HL-60 (cell line): ENCODE data around the gene REXO4.

Source experiments
- GABPA ChIP-seq: IDR thresholded peaks from 2 replicates; pipeline ENCODE4 v1.6.1; 2012; ENCODE audit warnings: low read depth
- POLR2AphosphoS5 ChIP-seq: IDR thresholded peaks from 2 replicates; pipeline ENCODE4 v1.6.1; 2012; ENCODE audit warnings: low read depth
- SPI1 ChIP-seq: IDR thresholded peaks from 2 replicates; pipeline ENCODE4 v1.6.1; 2012; ENCODE audit warnings: low read depth, mild to moderate bottlenecking, borderline replicate concordance
- TF ChIP-seq, protein P1 (sequence below): IDR thresholded peaks from one replicate; pipeline ENCODE4 v1.5.1; 2011; ENCODE audit warnings: low read length, control low read depth, inconsistent platforms; ENCODE audit not compliant: insufficient read depth
- TF ChIP-seq, protein P2 (sequence below): IDR thresholded peaks from 2 replicates; pipeline ENCODE4 v1.6.1; 2012; ENCODE audit warnings: low read depth; ENCODE audit not compliant: insufficient replicate concordance

DNA sequence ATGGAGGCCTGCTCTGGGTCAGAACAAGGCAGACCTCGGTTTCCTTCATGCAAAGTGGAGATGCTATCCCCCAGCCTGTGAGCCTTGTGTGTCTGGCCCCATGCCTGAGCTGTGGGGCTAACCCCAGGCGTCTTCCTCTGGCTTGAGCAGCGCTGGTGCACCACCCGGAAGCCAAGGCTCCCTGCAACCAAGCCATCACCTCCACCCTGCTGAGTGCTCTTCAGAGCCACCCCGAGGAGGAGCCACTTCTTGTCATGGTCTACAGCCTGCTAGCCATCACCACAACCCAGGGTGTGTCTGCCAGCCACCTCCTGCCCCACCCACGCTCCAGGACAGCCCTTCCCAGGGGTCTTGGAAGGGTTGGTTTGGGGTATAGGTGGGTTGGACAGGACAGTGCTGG is 16.2 kb downstream of the REXO4 start:
- TF ChIP-seq, protein P1, sequence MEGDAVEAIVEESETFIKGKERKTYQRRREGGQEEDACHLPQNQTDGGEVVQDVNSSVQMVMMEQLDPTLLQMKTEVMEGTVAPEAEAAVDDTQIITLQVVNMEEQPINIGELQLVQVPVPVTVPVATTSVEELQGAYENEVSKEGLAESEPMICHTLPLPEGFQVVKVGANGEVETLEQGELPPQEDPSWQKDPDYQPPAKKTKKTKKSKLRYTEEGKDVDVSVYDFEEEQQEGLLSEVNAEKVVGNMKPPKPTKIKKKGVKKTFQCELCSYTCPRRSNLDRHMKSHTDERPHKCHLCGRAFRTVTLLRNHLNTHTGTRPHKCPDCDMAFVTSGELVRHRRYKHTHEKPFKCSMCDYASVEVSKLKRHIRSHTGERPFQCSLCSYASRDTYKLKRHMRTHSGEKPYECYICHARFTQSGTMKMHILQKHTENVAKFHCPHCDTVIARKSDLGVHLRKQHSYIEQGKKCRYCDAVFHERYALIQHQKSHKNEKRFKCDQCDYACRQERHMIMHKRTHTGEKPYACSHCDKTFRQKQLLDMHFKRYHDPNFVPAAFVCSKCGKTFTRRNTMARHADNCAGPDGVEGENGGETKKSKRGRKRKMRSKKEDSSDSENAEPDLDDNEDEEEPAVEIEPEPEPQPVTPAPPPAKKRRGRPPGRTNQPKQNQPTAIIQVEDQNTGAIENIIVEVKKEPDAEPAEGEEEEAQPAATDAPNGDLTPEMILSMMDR, result no peak
- no peak; the same call in 1 of the 2 replicates for TF ChIP-seq POLR2AphosphoS5
- TF ChIP-seq GABPA, result no peak
- TF ChIP-seq, protein P2, sequence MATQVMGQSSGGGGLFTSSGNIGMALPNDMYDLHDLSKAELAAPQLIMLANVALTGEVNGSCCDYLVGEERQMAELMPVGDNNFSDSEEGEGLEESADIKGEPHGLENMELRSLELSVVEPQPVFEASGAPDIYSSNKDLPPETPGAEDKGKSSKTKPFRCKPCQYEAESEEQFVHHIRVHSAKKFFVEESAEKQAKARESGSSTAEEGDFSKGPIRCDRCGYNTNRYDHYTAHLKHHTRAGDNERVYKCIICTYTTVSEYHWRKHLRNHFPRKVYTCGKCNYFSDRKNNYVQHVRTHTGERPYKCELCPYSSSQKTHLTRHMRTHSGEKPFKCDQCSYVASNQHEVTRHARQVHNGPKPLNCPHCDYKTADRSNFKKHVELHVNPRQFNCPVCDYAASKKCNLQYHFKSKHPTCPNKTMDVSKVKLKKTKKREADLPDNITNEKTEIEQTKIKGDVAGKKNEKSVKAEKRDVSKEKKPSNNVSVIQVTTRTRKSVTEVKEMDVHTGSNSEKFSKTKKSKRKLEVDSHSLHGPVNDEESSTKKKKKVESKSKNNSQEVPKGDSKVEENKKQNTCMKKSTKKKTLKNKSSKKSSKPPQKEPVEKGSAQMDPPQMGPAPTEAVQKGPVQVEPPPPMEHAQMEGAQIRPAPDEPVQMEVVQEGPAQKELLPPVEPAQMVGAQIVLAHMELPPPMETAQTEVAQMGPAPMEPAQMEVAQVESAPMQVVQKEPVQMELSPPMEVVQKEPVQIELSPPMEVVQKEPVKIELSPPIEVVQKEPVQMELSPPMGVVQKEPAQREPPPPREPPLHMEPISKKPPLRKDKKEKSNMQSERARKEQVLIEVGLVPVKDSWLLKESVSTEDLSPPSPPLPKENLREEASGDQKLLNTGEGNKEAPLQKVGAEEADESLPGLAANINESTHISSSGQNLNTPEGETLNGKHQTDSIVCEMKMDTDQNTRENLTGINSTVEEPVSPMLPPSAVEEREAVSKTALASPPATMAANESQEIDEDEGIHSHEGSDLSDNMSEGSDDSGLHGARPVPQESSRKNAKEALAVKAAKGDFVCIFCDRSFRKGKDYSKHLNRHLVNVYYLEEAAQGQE, result no peak
- no peak for TF ChIP-seq SPI1
